ENCODE data around the gene SLC10A4. TPM values are rescaled to one million over a fixed set of nuclear protein-coding genes. Genes with fewer than 3 reads are reported as not detected.

Gene SLC10A4
- total RNA-seq, 1 donor from 2014 or later = not detected

- DNase-seq (ENCODE audit: low read depth) (no peak), FAIRE-seq (no peak)
- TF ChIP-seq CTCF (IDR thresholded peaks at IDR 0.05; ENCODE audit: insufficient read depth, low read length, severe bottlenecking) = no peak
- no peak overlapping the region for H3K4me3 ChIP-seq (ENCODE audit: low read depth, low read length)
- no peaks in the 10 kb centered on the region for H3K36me3 ChIP-seq (ENCODE audit: control insufficient read depth, insufficient read depth, low read length)
- H3K27me3 ChIP-seq (ENCODE audit: control insufficient read depth, insufficient read depth, low read length) = peaks cover 11% of the 10 kb centered on the region
These were observed 4.9 kb upstream of the SLC10A4 start for GRCh38 chr4:48478273-48478672.

- FAIRE-seq (no peak), DNase-seq (ENCODE audit: low read depth) (no peak)
- Histone ChIP-seq H3K36me3 (ENCODE audit: control insufficient read depth, insufficient read depth, low read length) (no peaks in the 10 kb centered on the region), H3K4me3 (ENCODE audit: low read depth, low read length) (no peak overlapping the region), H3K27me3 (ENCODE audit: control insufficient read depth, insufficient read depth, low read length) (peaks cover 25% of the 10 kb centered on the region)
- TF ChIP-seq CTCF (IDR thresholded peaks at IDR 0.05; ENCODE audit: insufficient read depth, low read length, severe bottlenecking) = no peak
These were observed 1.6 kb upstream of the SLC10A4 start for GRCh38 chr4:48481581-48481980.

GRCh38 chr4:48483777-48484493, 792 bp downstream of the SLC10A4 start:
- Histone ChIP-seq H3K36me3 (ENCODE audit: control insufficient read depth, insufficient read depth, low read length) (no peaks in the 10 kb centered on the region), H3K27me3 (ENCODE audit: control insufficient read depth, insufficient read depth, low read length) (peaks cover 31% of the 10 kb centered on the region), H3K4me3 (ENCODE audit: low read depth, low read length) (no peak overlapping the region)
- DNase-seq (ENCODE audit: low read depth) (no peak), FAIRE-seq (no peak)
- no peak for TF ChIP-seq CTCF (IDR thresholded peaks at IDR 0.05; ENCODE audit: insufficient read depth, low read length, severe bottlenecking)

- Histone ChIP-seq H3K4me3 (ENCODE audit: low read depth, low read length) (no peak overlapping the region), H3K36me3 (ENCODE audit: control insufficient read depth, insufficient read depth, low read length) (no peaks in the 10 kb centered on the region), H3K27me3 (ENCODE audit: control insufficient read depth, insufficient read depth, low read length) (peaks cover 34% of the 10 kb centered on the region)
- FAIRE-seq (no peak), DNase-seq (ENCODE audit: low read depth) (no peak)
- no peak for TF ChIP-seq CTCF (IDR thresholded peaks at IDR 0.05; ENCODE audit: insufficient read depth, low read length, severe bottlenecking)
These were observed 1.5 kb downstream of the SLC10A4 start for GRCh38 chr4:48484494-48485168.

GRCh38 chr4:48489683-48490011, 6.5 kb downstream of the SLC10A4 start:
- no peak for TF ChIP-seq CTCF (IDR thresholded peaks at IDR 0.05; ENCODE audit: insufficient read depth, low read length, severe bottlenecking)
- DNase-seq (ENCODE audit: low read depth) (no peak), FAIRE-seq (no peak)
- Histone ChIP-seq H3K4me3 (ENCODE audit: low read depth, low read length) (no peak overlapping the region), H3K36me3 (ENCODE audit: control insufficient read depth, insufficient read depth, low read length) (no peaks in the 10 kb centered on the region), H3K27me3 (ENCODE audit: control insufficient read depth, insufficient read depth, low read length) (peaks cover 26% of the 10 kb centered on the region)

All from bronchial epithelial cell (primary cell).